ENCODE results near the gene NUP88.
"Not testable (repeated sequence)": the region's sequence is repeated elsewhere in the genome, so short reads cannot be mapped to it uniquely, and the experiment has no call there.

Gene NUP88

GRCh38 chr17:5419356-5419958, at the start of gene NUP88:
Gene NUP88 (minus strand): TSS chr17:5419662. CDS start chr17:5419650, 12 bp downstream.
- DNase-seq (ENCODE audit: low spot score), result peak; percentile 97

- DNase-seq (ENCODE audit: low spot score), result no peak
These were observed 48.6 kb upstream of the NUP88 start for GRCh38 chr17:5468075-5468473.

- no peak for DNase-seq (ENCODE audit: low spot score)
These were observed 48.0 kb upstream of the NUP88 start for GRCh38 chr17:5467416-5467815.

- DNase-seq (ENCODE audit: low spot score), result no peak
These were observed 46.8 kb upstream of the NUP88 start for GRCh38 chr17:5466295-5466694.

- DNase-seq (ENCODE audit: low spot score), result no peak
These were observed 45.5 kb upstream of the NUP88 start for GRCh38 chr17:5464717-5465507.

- no peak for DNase-seq (ENCODE audit: low spot score)
These were observed 27.3 kb upstream of the NUP88 start for GRCh38 chr17:5446786-5447185.

GRCh38 chr17:5444209-5444608, 24.7 kb upstream of the NUP88 start:
- no peak for DNase-seq (ENCODE audit: low spot score)

- no peak for DNase-seq (ENCODE audit: low spot score)
These were observed 24.3 kb upstream of the NUP88 start for GRCh38 chr17:5443728-5444127.

- no peak for DNase-seq (ENCODE audit: low spot score)
These were observed 19.9 kb upstream of the NUP88 start for GRCh38 chr17:5439446-5439764.

- peak; percentile 86 for DNase-seq (ENCODE audit: low spot score)
These were observed 19.4 kb upstream of the NUP88 start, which contains the start of gene C1QBP for GRCh38 chr17:5438716-5439445. Gene C1QBP (minus strand): TSS chr17:5439155. CDS start chr17:5439073, 82 bp downstream.

GRCh38 chr17:5437721-5438317, 18.4 kb upstream of the NUP88 start:
- peak; percentile 8 for DNase-seq (ENCODE audit: low spot score)

- DNase-seq (ENCODE audit: low spot score), result not testable (repeated sequence)
These were observed 16.4 kb upstream of the NUP88 start for GRCh38 chr17:5435781-5436315.

- no peak for DNase-seq (ENCODE audit: low spot score)
These were observed 15.5 kb upstream of the NUP88 start for GRCh38 chr17:5434984-5435383.

GRCh38 chr17:5431949-5432556, 12.6 kb upstream of the NUP88 start:
- no peak for DNase-seq (ENCODE audit: low spot score)

GRCh38 chr17:5431234-5431633, 11.8 kb upstream of the NUP88 start:
- not testable (repeated sequence) for DNase-seq (ENCODE audit: low spot score)

- DNase-seq (ENCODE audit: low spot score), result no peak
These were observed 11.0 kb upstream of the NUP88 start for GRCh38 chr17:5430413-5430999.

- no peak for DNase-seq (ENCODE audit: low spot score)
These were observed 9.9 kb upstream of the NUP88 start for GRCh38 chr17:5429191-5429887.

- DNase-seq (ENCODE audit: low spot score), result no peak
These were observed 6.4 kb upstream of the NUP88 start for GRCh38 chr17:5425826-5426225.

- DNase-seq (ENCODE audit: low spot score), result no peak
These were observed 5.4 kb upstream of the NUP88 start for GRCh38 chr17:5424909-5425308.

GRCh38 chr17:5422505-5422904, 3.0 kb upstream of the NUP88 start:
- DNase-seq (ENCODE audit: low spot score), result peak; percentile 33
